T-helper 2 cell treated with Interferon-gamma antibody and Interleukin-4, amounts not matched to agents 5 μg/mL and 100 μg/mL, for 36 hours (primary cell): ENCODE measurements around the gene NDUFAF8.

Experiments used
- DNase-seq: peaks from one replicate; pipeline ENCODE4 v3.0.0; 2021; ENCODE audit warnings: low spot score
- H3K27ac Mint-ChIP-seq: one replicate; pipeline ENCODE4 v1.8.0; 2021; ENCODE audit warnings: mild to moderate bottlenecking, mixed read lengths
- H3K27me3 Mint-ChIP-seq: one replicate; pipeline ENCODE4 v1.8.0; 2021; ENCODE audit warnings: low read depth, mixed read lengths
- H3K36me3 Mint-ChIP-seq: one replicate; pipeline ENCODE4 v1.8.0; 2021; ENCODE audit warnings: low read depth, mixed read lengths
- H3K4me1 Mint-ChIP-seq: one replicate; pipeline ENCODE4 v1.8.0; 2021; ENCODE audit warnings: low read depth, mixed read lengths
- H3K4me3 Mint-ChIP-seq: one replicate; pipeline ENCODE4 v1.8.0; 2022; ENCODE audit warnings: mild to moderate bottlenecking, moderate library complexity, mixed read lengths
- H3K9me3 Mint-ChIP-seq: one replicate; pipeline ENCODE4 v1.8.0; 2021; ENCODE audit warnings: mixed read lengths

NDUFAF8 gene

GRCh38 chr17:81282141-81282540 is 43.0 kb downstream of the NDUFAF8 start:
- H3K9me3 Mint-ChIP-seq = no peaks in the 10 kb centered on the region
- H3K4me3 Mint-ChIP-seq = no peak overlapping the region
- no peak for DNase-seq
- no peak overlapping the region for H3K27ac Mint-ChIP-seq
- peaks cover 18% of the 10 kb centered on the region for H3K4me1 Mint-ChIP-seq
- H3K36me3 Mint-ChIP-seq = peaks cover 44% of the 10 kb centered on the region
- no peaks in the 10 kb centered on the region for H3K27me3 Mint-ChIP-seq

GRCh38 chr17:81282876-81283275 is 43.8 kb downstream of the NDUFAF8 start:
- H3K36me3 Mint-ChIP-seq = peaks cover 46% of the 10 kb centered on the region
- peaks cover 21% of the 10 kb centered on the region for H3K4me1 Mint-ChIP-seq
- H3K4me3 Mint-ChIP-seq = no peak overlapping the region
- H3K9me3 Mint-ChIP-seq = no peaks in the 10 kb centered on the region
- DNase-seq = no peak
- H3K27ac Mint-ChIP-seq = no peak overlapping the region
- H3K27me3 Mint-ChIP-seq = no peaks in the 10 kb centered on the region

GRCh38 chr17:81285179-81285878 is 46.2 kb downstream of the NDUFAF8 start:
- no peaks in the 10 kb centered on the region for H3K9me3 Mint-ChIP-seq
- no peaks in the 10 kb centered on the region for H3K27me3 Mint-ChIP-seq
- H3K27ac Mint-ChIP-seq = peak overlapping the region; percentile 91
- H3K36me3 Mint-ChIP-seq = peaks cover 43% of the 10 kb centered on the region
- peak overlapping the region; percentile 89 for H3K4me3 Mint-ChIP-seq
- peak; percentile 74 for DNase-seq
- peaks cover 21% of the 10 kb centered on the region for H3K4me1 Mint-ChIP-seq

GRCh38 chr17:81285894-81286293 is 46.8 kb downstream of the NDUFAF8 start:
- Mint-ChIP-seq H3K4me1 (peaks cover 21% of the 10 kb centered on the region), H3K36me3 (peaks cover 41% of the 10 kb centered on the region), H3K27me3 (no peaks in the 10 kb centered on the region), H3K9me3 (no peaks in the 10 kb centered on the region), H3K4me3 (peak overlapping the region; percentile 89), H3K27ac (peak overlapping the region; percentile 91)
- no peak for DNase-seq

GRCh38 chr17:81286491-81287145 is 47.5 kb downstream of the NDUFAF8 start:
- H3K4me1 Mint-ChIP-seq = peaks cover 25% of the 10 kb centered on the region
- H3K4me3 Mint-ChIP-seq = peak overlapping the region; percentile 89
- H3K27me3 Mint-ChIP-seq = no peaks in the 10 kb centered on the region
- H3K9me3 Mint-ChIP-seq = no peaks in the 10 kb centered on the region
- DNase-seq = no peak
- H3K36me3 Mint-ChIP-seq = peaks cover 43% of the 10 kb centered on the region
- peak overlapping the region; percentile 91 for H3K27ac Mint-ChIP-seq

DNA sequence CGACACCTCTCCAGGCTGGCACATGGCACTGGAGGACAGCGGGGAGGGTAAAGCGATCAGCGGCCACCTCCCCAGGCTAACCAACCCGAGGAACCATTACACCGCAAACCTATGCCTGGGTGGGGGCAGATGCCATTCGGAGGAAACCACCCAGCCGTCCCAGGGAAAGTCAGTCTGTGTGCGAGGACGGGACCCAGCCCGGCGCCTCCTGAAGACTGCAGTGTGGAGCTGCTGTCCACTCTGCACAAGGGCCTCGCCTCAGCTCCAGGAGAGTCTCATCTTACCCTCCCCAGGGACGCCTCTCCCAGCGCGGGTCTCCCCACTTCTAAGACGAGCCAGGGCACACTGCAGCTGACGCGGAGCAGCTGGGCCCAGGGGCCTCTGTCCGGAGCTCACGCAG is 48.0 kb downstream of the NDUFAF8 start:
- no peak for DNase-seq
- no peaks in the 10 kb centered on the region for H3K9me3 Mint-ChIP-seq
- H3K27ac Mint-ChIP-seq = peak overlapping the region; percentile 91
- peaks cover 43% of the 10 kb centered on the region for H3K36me3 Mint-ChIP-seq
- no peaks in the 10 kb centered on the region for H3K27me3 Mint-ChIP-seq
- peak overlapping the region; percentile 22 for H3K4me3 Mint-ChIP-seq
- peaks cover 27% of the 10 kb centered on the region for H3K4me1 Mint-ChIP-seq

GRCh38 chr17:81287741-81288430 is 48.8 kb downstream of the NDUFAF8 start:
- Mint-ChIP-seq H3K9me3 (no peaks in the 10 kb centered on the region), H3K27ac (peak overlapping the region; percentile 73), H3K27me3 (no peaks in the 10 kb centered on the region), H3K36me3 (peaks cover 43% of the 10 kb centered on the region), H3K4me3 (peak overlapping the region; percentile 21), H3K4me1 (peaks cover 29% of the 10 kb centered on the region)
- DNase-seq = no peak

DNA sequence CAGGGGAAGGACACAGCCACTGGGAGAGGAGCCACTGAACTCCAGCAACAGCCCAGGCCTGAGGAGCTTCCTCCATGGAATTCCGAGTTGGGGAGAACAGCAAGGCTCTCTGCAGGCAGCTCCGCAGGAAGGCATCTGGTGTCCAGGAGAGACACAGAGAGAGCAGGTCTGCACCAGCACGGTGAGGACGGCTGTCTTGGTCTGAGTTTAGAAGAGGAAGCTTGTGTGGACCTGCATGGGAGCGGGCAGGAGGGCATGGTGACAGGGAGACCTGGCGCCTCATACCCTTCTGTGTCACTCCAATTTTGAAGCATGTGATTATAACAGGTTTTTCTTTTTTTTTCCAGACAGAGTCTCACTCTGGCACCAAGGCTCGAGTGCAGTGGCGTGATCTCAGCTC is 49.6 kb downstream of the NDUFAF8 start:
- H3K4me1 Mint-ChIP-seq = peaks cover 30% of the 10 kb centered on the region
- H3K27ac Mint-ChIP-seq = no peak overlapping the region

DNA sequence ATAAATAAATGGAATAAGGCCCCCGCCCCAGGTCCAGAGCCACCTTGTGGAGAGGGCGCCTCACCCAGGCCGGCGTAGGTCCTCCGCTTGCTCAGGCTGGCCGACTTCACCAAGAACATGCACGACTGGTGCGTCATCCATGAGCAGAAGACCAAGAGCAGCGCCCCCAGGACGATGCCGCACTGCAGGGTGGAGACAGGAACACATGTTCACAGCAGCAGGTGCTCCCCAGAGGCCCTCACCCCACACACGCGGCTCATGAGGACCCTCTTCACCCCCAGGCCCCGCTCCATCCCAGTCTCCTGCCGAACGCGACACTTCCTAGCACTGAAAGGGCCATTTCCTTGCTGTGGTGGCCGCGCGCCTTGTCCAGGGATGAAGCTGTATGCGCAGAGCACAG is 50.5 kb downstream of the NDUFAF8 start:
- no peaks in the 10 kb centered on the region for H3K27me3 Mint-ChIP-seq
- no peaks in the 10 kb centered on the region for H3K9me3 Mint-ChIP-seq
- H3K4me1 Mint-ChIP-seq = peaks cover 30% of the 10 kb centered on the region
- H3K36me3 Mint-ChIP-seq = peaks cover 42% of the 10 kb centered on the region
- H3K4me3 Mint-ChIP-seq = no peak overlapping the region
- DNase-seq = no peak
- H3K27ac Mint-ChIP-seq = no peak overlapping the region

More for the DNA sequence above, 49.6 kb downstream of the NDUFAF8 start:
- DNase-seq = no peak
- Mint-ChIP-seq H3K27me3 (no peaks in the 10 kb centered on the region), H3K36me3 (peaks cover 42% of the 10 kb centered on the region), H3K4me3 (no peak overlapping the region), H3K9me3 (no peaks in the 10 kb centered on the region)

DNA sequence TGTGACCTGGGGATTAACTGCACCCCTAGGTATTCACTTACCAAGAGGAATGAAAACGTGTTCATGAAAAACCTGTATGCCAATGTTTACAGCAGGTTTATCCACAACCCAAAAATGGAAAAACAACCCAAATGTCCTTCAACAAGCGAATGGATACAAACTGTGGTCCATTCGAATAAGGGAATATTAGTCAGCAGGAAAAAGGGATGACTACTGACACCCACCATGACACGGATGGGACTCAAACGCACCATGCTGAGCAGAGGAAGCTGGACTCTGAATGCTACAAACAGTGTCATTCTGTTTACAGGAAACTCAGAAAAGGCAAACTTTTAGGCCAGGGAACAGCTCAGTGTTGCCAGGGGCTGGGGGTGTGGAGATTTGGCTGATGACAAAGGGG is 51.1 kb downstream of the NDUFAF8 start:
- H3K4me1 Mint-ChIP-seq = peaks cover 24% of the 10 kb centered on the region
- no peak overlapping the region for H3K27ac Mint-ChIP-seq
- H3K27me3 Mint-ChIP-seq = no peaks in the 10 kb centered on the region
- H3K36me3 Mint-ChIP-seq = peaks cover 36% of the 10 kb centered on the region
- DNase-seq = no peak
- no peak overlapping the region for H3K4me3 Mint-ChIP-seq
- no peaks in the 10 kb centered on the region for H3K9me3 Mint-ChIP-seq
